Neuronal stem cell (in vitro differentiated cells): ENCODE results near the gene GALNT11.
"Not testable (repeated sequence)": the region's sequence is repeated elsewhere in the genome, so short reads cannot be mapped to it uniquely, and the experiment has no call there.

Experiments used
- DNase-seq: peaks from one replicate; pipeline ENCODE4 v3.0.0-alpha.2; 2013; ENCODE audit warnings: low spot score
- H2AFZ ChIP-seq: one replicate; pipeline ENCODE4 v1.6.1; 2013; ENCODE audit warnings: mild to moderate bottlenecking, low read length, inconsistent platforms
- H2AK5ac ChIP-seq: 2 replicates; pipeline ENCODE4 v1.6.1; 2013; ENCODE audit warnings: low read depth, mild to moderate bottlenecking, inconsistent platforms, low read length, moderate library complexity, mixed read lengths
- H2BK120ac ChIP-seq: 2 replicates; pipeline ENCODE4 v1.6.1; 2013; ENCODE audit warnings: low read depth, mild to moderate bottlenecking, inconsistent platforms, low read length, moderate library complexity, mixed read lengths
- H2BK12ac ChIP-seq: one replicate; pipeline ENCODE4 v1.6.1; 2013; ENCODE audit warnings: low read length, inconsistent platforms
- H2BK15ac ChIP-seq: 2 replicates; pipeline ENCODE4 v1.6.1; 2013; ENCODE audit warnings: mild to moderate bottlenecking, low read length, inconsistent platforms, mixed read lengths
- H2BK5ac ChIP-seq: one replicate; pipeline ENCODE4 v1.6.1; 2013; ENCODE audit warnings: inconsistent platforms, mild to moderate bottlenecking, low read length, moderate library complexity
- H3K14ac ChIP-seq: one replicate; pipeline ENCODE4 v1.6.1; 2013; ENCODE audit warnings: low read length, inconsistent platforms
- H3K18ac ChIP-seq: 2 replicates; pipeline ENCODE4 v1.6.1; 2013; ENCODE audit warnings: low read length, inconsistent platforms
- H3K23ac ChIP-seq: 2 replicates; pipeline ENCODE4 v1.6.1; 2013; ENCODE audit warnings: low read depth, mild to moderate bottlenecking, mixed read lengths, low read length, inconsistent platforms; ENCODE audit not compliant: poor library complexity
- H3K27ac ChIP-seq: replicated peaks from 3 replicates; pipeline ENCODE4 v1.5.1; 2013; ENCODE audit warnings: low read length, inconsistent platforms
- H3K27me3 ChIP-seq, 3 experiments: 2 replicates each; pipeline ENCODE4 v1.6.1; 2013; ENCODE audit warnings: low read length in 3 of 3, mild to moderate bottlenecking in 2 of 3, inconsistent platforms in 1 of 3, low read depth in 1 of 3, mixed read lengths in 1 of 3, moderate library complexity in 1 of 3; ENCODE audit not compliant: control insufficient read depth in 3 of 3, insufficient read depth in 3 of 3
- H3K36me3 ChIP-seq, 2 donors: replicated peaks in 1 of 2; 2 replicates each; pipeline ENCODE4 v1.6.1; 2013; ENCODE audit warnings: low read length in 2 of 2; ENCODE audit not compliant: control insufficient read depth in 2 of 2, insufficient read depth in 2 of 2
- H3K4ac ChIP-seq: 2 replicates; pipeline ENCODE4 v1.6.1; 2013; ENCODE audit warnings: inconsistent platforms, mild to moderate bottlenecking, low read length, moderate library complexity
- H3K4me1 ChIP-seq, 2 donors: 1 replicate in 1 of 2; 2 replicates in 1 of 2; pipeline ENCODE4 v1.6.1; 2013; ENCODE audit warnings: low read length in 2 of 2, low read depth in 1 of 2; ENCODE audit not compliant: control insufficient read depth in 2 of 2, insufficient read depth in 1 of 2
- H3K4me2 ChIP-seq: one replicate; pipeline ENCODE4 v1.6.1; 2013; ENCODE audit warnings: mild to moderate bottlenecking, low read length, inconsistent platforms; ENCODE audit not compliant: insufficient read depth, poor library complexity, severe bottlenecking
- H3K4me3 ChIP-seq, 2 donors: 2 replicates each; pipeline ENCODE4 v1.5.1; 2013; ENCODE audit warnings: low read length in 2 of 2, mild to moderate bottlenecking in 2 of 2, inconsistent platforms in 1 of 2, moderate library complexity in 1 of 2
- H3K79me1 ChIP-seq: one replicate; pipeline ENCODE4 v1.6.1; 2013; ENCODE audit warnings: low read depth, mild to moderate bottlenecking, inconsistent platforms, low read length, moderate library complexity
- H3K9ac ChIP-seq: one replicate; pipeline ENCODE4 v1.6.1; 2013; ENCODE audit warnings: mild to moderate bottlenecking, low read depth, low read length, inconsistent platforms; ENCODE audit not compliant: poor library complexity
- H3K9me3 ChIP-seq, 2 donors: replicated peaks in 1 of 2; 2 replicates each; pipeline versions ENCODE3 to v1.6.1; 2013; ENCODE audit warnings: low read length in 2 of 2, mild to moderate bottlenecking in 2 of 2, inconsistent platforms in 1 of 2, low read depth in 1 of 2, mixed read lengths in 1 of 2, moderate library complexity in 1 of 2; ENCODE audit not compliant: control insufficient read depth in 2 of 2, insufficient read depth in 1 of 2
- H4K8ac ChIP-seq: one replicate; pipeline ENCODE4 v1.6.1; 2013; ENCODE audit warnings: low read depth, mild to moderate bottlenecking, inconsistent platforms, low read length, moderate library complexity
- H4K91ac ChIP-seq: one replicate; pipeline ENCODE4 v1.6.1; 2013; ENCODE audit warnings: low read length, low read depth, mild to moderate bottlenecking, inconsistent platforms; ENCODE audit not compliant: poor library complexity
- WGBS, 2 donors: extraction: QIAGEN DNeasy Blood & Tissue Kit; methylation state at CpG; one replicate each; pipeline ENCODE4 v1.1.7; 2013; ENCODE audit warnings: missing lambda C conversion rate in 2 of 2, mixed read lengths in 1 of 2; ENCODE audit not compliant: insufficient read length in 2 of 2, insufficient replicate concordance in 1 of 2; ENCODE audit errors: extremely low coverage in 2 of 2; 5-methylcytosine and 5-hydroxymethylcytosine counted together

The GALNT11 gene

GRCh38 chr7:152054367-152055230 is 29.1 kb downstream of the GALNT11 start:
- no peak overlapping the region for H3K27ac ChIP-seq
- H2BK120ac ChIP-seq, result no peak overlapping the region
- H3K4me1 ChIP-seq, result peaks cover 0 to 9% of the 10 kb centered on the region in 2 donors
- no peak overlapping the region for H2AK5ac ChIP-seq
- H2BK5ac ChIP-seq, result no peak overlapping the region
- WGBS, 2 donors, result no CpG with 5 or more reads among the region's 8 CpGs
- no peak for DNase-seq
- no peak overlapping the region for H2BK15ac ChIP-seq
- H3K4ac ChIP-seq, result no peak overlapping the region
- H2BK12ac ChIP-seq, result no peak overlapping the region
- no peaks in the 10 kb centered on the region for H3K36me3 ChIP-seq
- H3K14ac ChIP-seq, result no peak overlapping the region
- no peak overlapping the region for H3K23ac ChIP-seq
- no peak overlapping the region for H2AFZ ChIP-seq
- no peaks in the 10 kb centered on the region for H3K79me1 ChIP-seq
- H3K9ac ChIP-seq, result no peak overlapping the region
- H3K18ac ChIP-seq, result no peak overlapping the region
- peaks cover 0 to 2% of the 10 kb centered on the region in 2 donors for H3K9me3 ChIP-seq
- no peak overlapping the region for H3K4me2 ChIP-seq
- no peak overlapping the region for H4K8ac ChIP-seq
- H3K4me3 ChIP-seq, result no peak overlapping the region
- H4K91ac ChIP-seq, result no peak overlapping the region
- H3K27me3 ChIP-seq, result no peaks in the 10 kb centered on the region

GRCh38 chr7:152056621-152057274 is 31.3 kb downstream of the GALNT11 start:
- no peaks in the 10 kb centered on the region for H3K36me3 ChIP-seq
- peaks cover 0 to 2% of the 10 kb centered on the region in 2 donors for H3K4me1 ChIP-seq
- H3K79me1 ChIP-seq, result no peaks in the 10 kb centered on the region
- no peak for DNase-seq
- no peak overlapping the region for H2AK5ac ChIP-seq
- H3K9ac ChIP-seq, result no peak overlapping the region
- H3K9me3 ChIP-seq, result no peaks in the 10 kb centered on the region
- no peak overlapping the region for H2AFZ ChIP-seq
- no peak overlapping the region for H4K8ac ChIP-seq
- no CpG with 5 or more reads among the region's 3 CpGs for WGBS, 2 donors
- no peak overlapping the region for H2BK12ac ChIP-seq
- no peak overlapping the region for H3K4ac ChIP-seq
- H3K27ac ChIP-seq, result no peak overlapping the region
- no peak overlapping the region for H3K4me3 ChIP-seq
- H4K91ac ChIP-seq, result no peak overlapping the region
- no peak overlapping the region for H2BK120ac ChIP-seq
- H2BK5ac ChIP-seq, result no peak overlapping the region
- no peak overlapping the region for H2BK15ac ChIP-seq
- H3K4me2 ChIP-seq, result no peak overlapping the region
- H3K14ac ChIP-seq, result no peak overlapping the region
- H3K27me3 ChIP-seq, result no peaks in the 10 kb centered on the region
- no peak overlapping the region for H3K18ac ChIP-seq
- H3K23ac ChIP-seq, result no peak overlapping the region

DNA sequence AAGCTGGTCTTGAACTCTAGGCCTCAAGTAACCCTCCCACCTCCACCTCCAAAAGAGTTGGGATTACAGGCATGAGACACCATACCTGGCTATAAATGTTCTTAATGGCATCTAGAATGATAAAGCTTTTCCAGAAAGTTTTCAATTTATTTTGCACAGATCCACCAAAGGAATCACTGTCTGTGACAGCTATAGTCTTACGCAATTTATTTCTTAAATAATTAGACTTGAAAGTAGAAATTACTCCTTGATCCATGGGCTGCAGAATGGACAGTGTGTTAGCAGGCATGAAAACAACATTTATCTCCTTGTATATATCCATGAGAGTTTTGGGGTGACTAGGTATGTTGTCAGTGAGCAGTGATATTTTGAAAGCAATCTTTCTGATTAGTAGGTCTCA is 33.8 kb downstream of the GALNT11 start:
- Histone ChIP-seq H3K14ac (no peak overlapping the region), H2AFZ (no peak overlapping the region), H3K4me1 (peaks cover 0 to 2% of the 10 kb centered on the region in 2 donors), H3K4ac (no peak overlapping the region), H3K4me3 (no peak overlapping the region), H3K27me3 (no peaks in the 10 kb centered on the region), H2BK120ac (no peak overlapping the region), H2BK12ac (no peak overlapping the region), H4K8ac (no peak overlapping the region), H4K91ac (no peak overlapping the region), H3K23ac (no peak overlapping the region), H3K18ac (no peak overlapping the region), H2BK5ac (no peak overlapping the region), H3K27ac (no peak overlapping the region), H3K4me2 (no peak overlapping the region), H3K9ac (no peak overlapping the region), H3K36me3 (no peaks in the 10 kb centered on the region), H2BK15ac (no peak overlapping the region), H2AK5ac (no peak overlapping the region), H3K9me3 (no peaks in the 10 kb centered on the region), H3K79me1 (no peaks in the 10 kb centered on the region)
- no peak for DNase-seq
- no CpG with 5 or more reads among the region's 1 CpG for WGBS, 2 donors

DNA sequence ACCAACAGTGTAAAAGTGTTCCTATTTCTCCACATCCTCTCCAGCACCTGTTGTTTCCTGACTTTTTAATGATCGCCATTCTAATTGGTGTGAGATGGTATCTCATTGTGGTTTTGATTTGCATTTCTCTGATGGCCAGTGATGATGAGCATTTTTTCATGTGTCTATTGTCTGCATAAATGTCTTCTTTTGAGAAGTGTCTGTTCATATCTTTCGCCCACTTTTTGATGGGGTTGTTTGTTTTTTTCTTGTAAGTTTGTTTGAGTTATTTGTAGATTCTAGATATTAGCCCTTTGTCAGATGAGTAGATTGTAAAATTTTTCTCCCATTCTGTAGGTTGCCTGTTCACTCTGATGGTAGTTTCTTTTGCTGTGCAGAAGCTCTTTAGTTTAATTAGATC is 35.6 kb downstream of the GALNT11 start:
- H3K4me3 ChIP-seq, H3K4me2 ChIP-seq, H2BK12ac ChIP-seq, H2AFZ ChIP-seq, H4K91ac ChIP-seq, H3K27ac ChIP-seq, H2BK120ac ChIP-seq, H3K9me3 ChIP-seq, H3K23ac ChIP-seq, H3K9ac ChIP-seq, H3K4me1 ChIP-seq, H3K36me3 ChIP-seq, H3K14ac ChIP-seq, H3K79me1 ChIP-seq, H2BK15ac ChIP-seq, H2BK5ac ChIP-seq, DNase-seq, H3K4ac ChIP-seq, H3K18ac ChIP-seq, H2AK5ac ChIP-seq, H3K27me3 ChIP-seq, H4K8ac ChIP-seq: not testable (repeated sequence)
- no CpG with 5 or more reads among the region's 2 CpGs for WGBS, 2 donors
